ENCODE results near the gene RAB23.
A peak's percentile ranks its signal among the peaks of the same experiment; 100 is the strongest.

RAB23 gene

DNA sequence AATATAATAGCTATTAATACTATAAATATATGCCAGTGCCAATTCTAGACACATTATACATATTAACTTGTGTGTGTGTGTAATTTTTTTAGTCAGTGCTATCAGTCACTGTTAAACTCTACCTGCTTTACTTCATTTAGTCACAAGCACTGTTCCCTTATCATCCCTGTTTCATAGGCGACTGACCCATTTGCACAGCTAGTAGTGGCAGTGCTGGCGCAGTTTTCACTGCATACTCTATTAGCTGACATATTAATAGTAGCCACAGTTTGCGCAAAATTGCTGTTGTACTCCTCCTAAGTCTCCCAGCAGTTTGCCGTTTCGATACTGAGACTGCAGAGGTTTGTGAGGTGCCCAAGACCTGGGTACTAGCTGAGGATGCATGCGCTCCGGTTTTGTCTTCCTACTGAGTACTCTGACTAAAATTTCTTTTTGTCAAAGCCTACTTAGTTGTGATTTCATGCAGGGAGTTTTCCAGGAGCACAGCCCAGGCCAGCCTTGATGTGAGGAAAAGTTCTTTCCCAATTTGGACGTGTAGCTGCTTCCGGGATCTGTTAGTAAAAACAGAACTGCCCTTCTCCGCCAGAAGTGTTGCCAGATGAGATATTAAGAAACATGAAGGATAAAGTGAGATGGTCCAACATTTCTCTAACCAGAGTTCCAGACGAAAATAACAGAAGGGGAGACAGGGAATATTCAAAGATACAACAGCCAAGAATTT is 44.4 kb downstream of the RAB23 start:
- DNase-seq = no peak

DNA sequence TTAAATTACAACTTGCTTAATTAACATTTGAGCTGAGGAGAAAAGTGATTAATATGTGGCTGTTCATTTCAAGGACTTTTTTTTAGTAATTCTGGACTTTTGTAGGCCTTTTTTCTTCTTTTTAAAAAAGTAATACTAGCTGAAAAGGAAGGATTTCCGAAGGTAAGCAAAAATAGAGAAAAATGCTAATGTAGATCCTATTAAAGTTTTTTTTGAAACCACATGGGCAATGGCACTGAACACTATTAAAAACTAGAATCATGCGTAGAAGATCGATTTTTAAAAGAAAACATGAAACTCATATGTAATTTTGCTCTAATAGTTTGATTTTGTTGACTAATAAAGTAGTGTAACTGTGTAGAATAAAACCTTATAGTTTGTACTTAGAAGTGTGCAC is 47.6 kb downstream of the RAB23 start:
- no peak for DNase-seq

DNA sequence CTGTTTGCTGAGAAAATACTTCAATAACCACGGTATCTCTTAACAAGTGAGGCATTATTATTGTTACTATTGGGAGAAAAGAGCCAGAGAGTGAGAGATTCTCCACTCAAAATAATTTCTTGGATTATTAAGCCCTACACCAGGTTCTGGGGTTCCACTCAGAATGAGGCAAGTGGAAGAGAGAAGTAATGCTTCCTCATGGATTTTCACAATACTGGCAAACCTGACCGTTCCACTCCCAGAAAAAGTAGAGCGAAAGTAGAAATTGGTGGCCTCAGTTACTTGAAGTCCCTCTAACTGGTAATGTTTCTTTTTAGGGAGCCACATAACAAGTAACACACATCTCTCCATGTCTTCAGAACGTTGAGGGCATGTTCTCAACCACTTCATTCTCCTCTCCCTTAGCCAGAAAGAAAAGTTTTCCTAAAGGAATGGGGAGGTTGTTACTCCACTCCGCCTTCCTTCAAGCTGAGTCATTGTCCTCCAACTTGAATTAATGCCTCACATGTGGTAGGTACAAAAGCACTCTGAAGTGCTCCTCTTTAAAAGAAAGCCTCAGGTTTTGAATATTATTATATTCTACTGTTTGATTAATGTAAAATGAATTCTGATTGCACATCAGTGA is 48.1 kb downstream of the RAB23 start:
- DNase-seq = no peak

DNA sequence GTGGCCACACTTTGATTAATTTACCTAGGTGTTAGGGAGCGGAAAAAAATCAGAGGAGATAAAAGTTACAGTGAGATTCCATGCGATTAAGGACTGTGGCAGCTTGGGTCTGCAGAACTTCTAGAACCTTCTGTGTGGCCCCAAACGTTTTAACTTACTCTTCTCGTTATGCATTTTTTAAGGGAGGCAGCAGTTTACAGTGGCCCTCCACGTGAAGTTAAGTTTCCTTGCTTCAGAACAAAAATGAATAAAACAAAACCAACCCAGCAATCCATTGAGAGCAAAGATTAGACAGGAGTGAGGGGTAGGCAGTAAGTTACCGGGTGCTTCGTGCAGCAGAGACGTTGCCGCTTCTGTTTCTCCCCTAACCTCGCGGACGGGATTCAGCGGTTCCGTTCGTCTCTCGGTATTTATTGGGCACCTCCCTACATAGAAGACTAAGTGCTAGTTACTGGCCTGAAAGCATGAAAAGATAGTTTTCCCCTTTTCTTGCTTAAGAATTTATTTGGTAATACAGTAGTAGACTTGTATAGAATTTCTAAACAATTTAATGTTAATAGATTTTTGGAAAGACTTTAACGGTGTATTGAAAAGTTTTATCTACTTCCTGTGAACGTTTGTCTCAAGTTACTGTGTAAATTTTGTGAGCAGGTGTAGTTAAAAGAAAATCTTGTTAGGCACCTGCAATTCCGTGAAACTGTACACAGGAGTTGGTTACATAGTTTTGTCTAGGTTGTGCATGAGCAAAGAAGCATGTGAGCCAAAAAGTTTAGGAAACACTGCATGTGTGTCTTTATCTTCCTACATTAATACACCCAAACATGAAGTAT is 48.8 kb downstream of the RAB23 start:
- peak; percentile 50 for DNase-seq

GRCh38 chr6:57172136-57173055 is 49.7 kb downstream of the RAB23 start, which contains the start of gene BAG2:
Gene BAG2, plus strand, starts transcription at chr6:57172326. Its CDS starts 372 bp downstream, at chr6:57172698.
- peak; percentile 97 for DNase-seq

- DNase-seq = no peak
Measured at GRCh38 chr6:57165080-57165479, 57.0 kb downstream of the RAB23 start.

DNA sequence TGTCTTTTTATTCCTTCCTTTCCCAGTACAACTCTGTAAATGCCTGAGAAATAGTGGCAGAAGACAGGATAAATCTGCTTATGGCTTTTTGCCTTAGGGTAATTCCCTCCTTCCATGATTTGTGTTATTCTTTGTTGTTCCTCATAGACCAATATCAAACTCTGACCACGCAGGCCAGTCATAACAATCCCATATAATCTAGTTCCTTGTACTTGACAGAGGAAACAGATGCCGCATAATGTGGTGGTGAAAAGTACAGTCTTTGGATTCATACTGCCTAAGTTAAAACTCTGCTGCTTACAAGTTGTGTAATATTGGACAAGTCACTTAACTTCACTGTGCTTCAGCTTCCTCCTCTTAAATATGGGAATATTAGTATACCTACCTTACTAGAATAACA is 58.2 kb downstream of the RAB23 start:
- DNase-seq = no peak

DNA sequence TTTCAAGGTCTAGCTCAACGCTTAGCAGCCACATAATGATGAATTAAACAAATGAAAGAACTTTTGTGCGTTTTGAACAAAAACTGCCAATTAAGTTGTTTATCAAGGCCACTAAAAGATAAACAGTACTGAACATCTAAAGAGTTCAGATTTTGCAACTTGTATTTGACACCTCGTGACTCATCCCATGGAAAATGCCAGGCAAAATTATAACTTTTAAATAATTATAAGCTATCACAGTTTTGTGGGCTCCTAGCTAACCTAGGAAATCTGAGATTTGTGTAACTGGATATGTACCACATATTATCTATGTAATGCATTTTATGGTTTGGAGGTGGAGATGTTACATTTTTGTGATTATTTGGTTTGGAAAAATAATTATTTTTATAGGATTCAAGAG is 59.6 kb downstream of the RAB23 start:
- no peak for DNase-seq

DNA sequence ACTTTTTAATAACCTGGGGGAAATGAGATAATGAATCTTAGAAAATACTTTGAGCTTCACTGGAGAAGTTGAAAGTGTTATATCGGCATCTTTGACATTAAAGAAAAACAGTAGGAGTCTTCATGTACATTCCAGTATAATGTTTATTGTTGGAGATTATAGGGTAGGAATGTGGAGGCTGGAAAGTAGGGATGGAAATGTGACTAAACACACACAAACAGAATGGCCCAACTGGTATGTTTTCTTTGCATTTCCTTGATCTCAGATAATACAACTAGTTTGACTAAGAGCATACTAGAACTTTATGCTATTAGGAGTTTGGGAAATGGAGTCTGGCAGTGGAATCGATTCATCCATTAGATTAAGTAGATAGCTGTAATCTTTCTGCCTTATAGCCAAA is 60.1 kb downstream of the RAB23 start:
- no peak for DNase-seq

- DNase-seq = no peak
Measured at GRCh38 chr6:57159127-57159526, 63.0 kb downstream of the RAB23 start.

DNA sequence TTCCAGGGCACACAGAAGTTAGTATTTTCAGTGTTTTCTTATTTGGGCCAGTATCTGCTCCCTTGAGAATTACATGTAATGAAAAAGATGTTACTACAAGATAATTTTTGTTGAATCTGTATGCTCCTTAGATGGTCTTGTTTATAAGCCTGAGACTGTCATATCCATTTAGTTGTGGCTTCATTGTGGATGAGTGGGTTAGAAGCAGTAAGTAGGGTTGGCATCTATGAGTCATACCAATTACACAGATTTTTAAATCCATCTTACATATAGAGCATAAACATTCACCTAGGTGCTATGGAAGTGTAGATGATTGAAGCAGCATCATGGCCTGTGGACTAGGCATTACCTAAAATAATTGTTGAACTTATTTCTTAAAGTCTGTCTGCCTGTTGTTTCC is 63.4 kb downstream of the RAB23 start:
- DNase-seq = no peak

DNA sequence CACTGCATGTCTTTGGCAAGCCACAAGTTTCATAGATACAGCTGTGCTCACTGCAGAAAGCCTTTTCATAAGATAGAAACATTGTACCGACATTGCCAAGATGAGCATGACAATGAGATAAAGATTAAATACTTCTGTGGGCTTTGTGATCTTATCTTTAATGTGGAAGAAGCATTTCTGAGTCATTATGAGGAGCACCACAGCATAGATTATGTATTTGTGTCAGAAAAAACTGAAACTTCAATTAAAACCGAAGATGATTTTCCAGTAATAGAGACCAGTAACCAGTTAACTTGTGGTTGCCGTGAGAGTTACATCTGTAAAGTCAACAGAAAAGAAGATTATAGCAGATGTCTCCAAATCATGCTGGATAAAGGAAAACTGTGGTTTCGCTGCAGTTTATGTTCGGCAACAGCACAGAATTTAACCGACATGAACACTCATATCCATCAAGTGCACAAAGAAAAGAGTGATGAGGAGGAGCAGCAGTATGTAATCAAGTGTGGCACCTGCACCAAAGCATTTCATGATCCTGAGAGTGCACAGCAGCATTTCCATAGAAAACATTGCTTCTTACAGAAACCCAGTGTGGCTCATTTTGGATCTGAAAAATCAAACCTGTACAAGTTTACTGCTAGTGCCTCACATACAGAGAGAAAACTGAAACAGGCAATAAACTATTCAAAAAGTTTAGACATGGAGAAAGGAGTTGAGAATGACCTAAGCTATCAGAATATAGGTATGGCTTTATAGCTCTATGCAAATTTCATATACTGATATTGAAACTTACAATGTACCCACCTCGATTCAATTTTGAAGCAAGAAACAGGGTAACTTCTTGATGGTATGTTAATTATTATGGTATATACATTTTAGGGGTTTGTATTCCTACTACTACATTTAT is 73.9 kb downstream of the RAB23 start:
- DNase-seq = peak; percentile 17

- DNase-seq = no peak
Measured at GRCh38 chr6:57147401-57147800, 74.7 kb downstream of the RAB23 start.

- DNase-seq = no peak
Measured at GRCh38 chr6:57143690-57144089, 78.4 kb downstream of the RAB23 start.

DNA sequence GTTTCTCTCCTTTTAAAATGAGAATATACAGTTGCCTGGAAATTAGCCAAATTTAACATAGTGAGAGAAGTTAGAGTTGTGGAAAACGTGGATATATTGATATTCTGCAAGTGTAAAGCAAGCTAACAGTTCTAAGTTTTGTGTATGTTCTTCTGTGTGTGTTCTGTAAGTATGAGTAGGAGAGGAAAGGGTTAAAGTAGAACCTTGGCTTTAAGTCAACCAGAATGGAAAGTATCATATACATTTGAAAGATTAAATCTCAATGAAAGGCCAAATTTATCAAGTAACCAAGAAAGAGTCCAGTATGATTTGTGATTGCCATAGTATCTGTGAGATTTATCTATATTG is 80.0 kb downstream of the RAB23 start:
- no peak for DNase-seq

GRCh38 chr6:57141451-57142177 is 80.5 kb downstream of the RAB23 start:
- DNase-seq = no peak

DNA sequence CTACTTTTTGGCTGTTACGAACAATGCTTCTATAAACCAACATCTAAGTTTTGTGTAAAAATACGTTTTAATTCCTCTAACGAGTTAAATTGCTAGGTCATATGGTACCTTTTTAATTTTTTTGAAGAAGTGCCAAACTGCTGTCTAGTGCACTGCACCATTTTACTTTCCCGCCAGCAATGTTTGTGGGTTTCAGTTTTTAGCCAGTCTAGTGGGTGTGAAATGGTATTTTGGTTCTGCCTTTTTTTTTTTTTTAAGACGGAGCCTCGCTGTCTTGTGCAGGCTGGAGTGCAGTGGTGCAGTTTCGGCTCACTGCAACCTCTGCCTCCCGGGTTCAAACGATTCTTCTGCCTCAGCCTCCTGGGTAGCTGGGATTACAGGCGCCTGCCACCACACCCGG is 84.1 kb downstream of the RAB23 start:
- DNase-seq = no peak

GRCh38 chr6:57137350-57137749 is 84.8 kb downstream of the RAB23 start:
- DNase-seq = no peak
